ENCODE measurements around the gene KCNQ2. TPM values are rescaled to one million over a fixed set of nuclear protein-coding genes. Genes with fewer than 3 reads are reported as not detected.

The KCNQ2 gene
- total RNA-seq, 4 donors from 2014 or later = not detected

GRCh38 chr20:63497946-63498935 is 25.8 kb upstream of the KCNQ2 start:
- peaks cover 0 to 25% (median 7%) of the 10 kb centered on the region in 4 donors for H3K4me1 ChIP-seq
- H3K27me3 ChIP-seq = peaks cover 0 to 84% of the 10 kb centered on the region in 2 donors
- DNase-seq (ENCODE audit: low spot score in 2 of 2) = no peak
- H3K9me3 ChIP-seq = no peaks in the 10 kb centered on the region
- no peaks in the 10 kb centered on the region for H3K36me3 ChIP-seq
- H3K27ac ChIP-seq = no peak overlapping the region
- TF ChIP-seq EP300 (IDR thresholded peaks at IDR 0.05) = no peak
- TF ChIP-seq, protein P1, sequence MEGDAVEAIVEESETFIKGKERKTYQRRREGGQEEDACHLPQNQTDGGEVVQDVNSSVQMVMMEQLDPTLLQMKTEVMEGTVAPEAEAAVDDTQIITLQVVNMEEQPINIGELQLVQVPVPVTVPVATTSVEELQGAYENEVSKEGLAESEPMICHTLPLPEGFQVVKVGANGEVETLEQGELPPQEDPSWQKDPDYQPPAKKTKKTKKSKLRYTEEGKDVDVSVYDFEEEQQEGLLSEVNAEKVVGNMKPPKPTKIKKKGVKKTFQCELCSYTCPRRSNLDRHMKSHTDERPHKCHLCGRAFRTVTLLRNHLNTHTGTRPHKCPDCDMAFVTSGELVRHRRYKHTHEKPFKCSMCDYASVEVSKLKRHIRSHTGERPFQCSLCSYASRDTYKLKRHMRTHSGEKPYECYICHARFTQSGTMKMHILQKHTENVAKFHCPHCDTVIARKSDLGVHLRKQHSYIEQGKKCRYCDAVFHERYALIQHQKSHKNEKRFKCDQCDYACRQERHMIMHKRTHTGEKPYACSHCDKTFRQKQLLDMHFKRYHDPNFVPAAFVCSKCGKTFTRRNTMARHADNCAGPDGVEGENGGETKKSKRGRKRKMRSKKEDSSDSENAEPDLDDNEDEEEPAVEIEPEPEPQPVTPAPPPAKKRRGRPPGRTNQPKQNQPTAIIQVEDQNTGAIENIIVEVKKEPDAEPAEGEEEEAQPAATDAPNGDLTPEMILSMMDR (IDR thresholded peaks at IDR 0.05) = no peak
- no peak for TF ChIP-seq POLR2A (IDR thresholded peaks at IDR 0.05)
- 9 to 20% methylated on average over 7 to 38 of the region's 60 CpGs for WGBS, 2 donors
- peak overlapping the region in 1 of 4 donors; percentile 46 for H3K4me3 ChIP-seq

DNA sequence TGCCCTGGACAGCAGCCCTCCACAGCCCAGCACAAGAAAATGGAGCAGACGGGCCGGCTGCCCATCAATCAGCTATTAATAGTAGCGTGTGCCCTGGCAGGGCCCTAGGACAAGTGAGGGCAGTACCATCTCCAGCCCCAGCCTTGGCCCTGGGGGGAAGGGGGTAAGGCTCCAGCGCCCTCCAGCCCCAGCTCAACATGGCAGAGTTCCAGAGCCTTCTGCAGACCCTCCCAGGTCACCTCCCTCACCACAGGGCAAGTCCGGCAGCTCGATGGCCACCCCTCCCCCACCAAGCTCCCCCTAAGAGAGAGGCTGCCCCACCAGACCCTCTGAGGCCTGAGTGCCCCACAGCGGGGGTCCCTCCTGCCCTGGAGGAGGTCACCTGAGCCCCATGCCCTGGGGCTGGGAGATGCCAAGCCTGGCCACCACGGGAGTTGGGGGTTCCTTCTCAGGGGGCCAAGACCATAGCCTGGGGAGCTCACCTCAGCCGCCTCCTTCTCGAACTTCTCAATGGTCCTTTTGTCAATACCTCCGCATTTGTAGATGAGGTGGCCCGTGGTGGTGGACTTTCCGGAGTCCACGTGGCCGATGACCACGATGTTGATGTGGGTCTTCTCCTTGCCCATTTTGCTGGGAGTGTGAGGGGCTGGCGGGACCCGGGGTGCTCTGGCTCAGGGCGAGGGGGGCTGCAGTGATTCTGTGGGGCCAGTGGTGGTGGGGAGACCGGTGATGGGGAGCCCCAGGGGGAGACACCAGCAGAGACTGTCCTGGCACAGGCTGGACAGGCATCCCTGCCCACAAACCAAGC is 24.9 kb upstream of the KCNQ2 start:
- Histone ChIP-seq H3K36me3 (no peaks in the 10 kb centered on the region), H3K27ac (no peak overlapping the region), H3K9me3 (no peaks in the 10 kb centered on the region), H3K4me3 (no peak overlapping the region), H3K27me3 (peaks cover 0 to 75% of the 10 kb centered on the region in 2 donors), H3K4me1 (peaks cover 0 to 25% (median 7%) of the 10 kb centered on the region in 4 donors)
- DNase-seq (ENCODE audit: low spot score in 2 of 2) = no peak
- WGBS, 2 donors = 62 to 70% methylated on average over 15 to 17 of the region's 20 CpGs
- TF ChIP-seq, protein P1 (IDR thresholded peaks at IDR 0.05) = no peak
- TF ChIP-seq POLR2A (IDR thresholded peaks at IDR 0.05) (no peak), EP300 (IDR thresholded peaks at IDR 0.05) (no peak)

- peaks cover 0 to 25% (median 7%) of the 10 kb centered on the region in 4 donors for H3K4me1 ChIP-seq
- 45 to 64% methylated on average over 9 to 13 of the region's 16 CpGs for WGBS, 2 donors
- H3K9me3 ChIP-seq = no peaks in the 10 kb centered on the region
- DNase-seq (ENCODE audit: low spot score in 2 of 2) = no peak
- H3K4me3 ChIP-seq = peak overlapping the region in 3 of 4 donors; percentile 14 to 36 (median 19)
- no peaks in the 10 kb centered on the region for H3K36me3 ChIP-seq
- TF ChIP-seq EP300 (IDR thresholded peaks at IDR 0.05) (no peak), POLR2A (IDR thresholded peaks at IDR 0.05) (no peak)
- TF ChIP-seq, protein P1 (IDR thresholded peaks at IDR 0.05) = no peak
- peaks cover 0 to 68% of the 10 kb centered on the region in 2 donors for H3K27me3 ChIP-seq
- no peak overlapping the region for H3K27ac ChIP-seq
Measured at GRCh38 chr20:63496596-63497120, 24.2 kb upstream of the KCNQ2 start.

- Histone ChIP-seq H3K27me3 (peaks cover 0 to 68% of the 10 kb centered on the region in 2 donors), H3K36me3 (no peaks in the 10 kb centered on the region), H3K4me1 (peaks cover 0 to 25% (median 7%) of the 10 kb centered on the region in 4 donors), H3K4me3 (peak overlapping the region in 3 of 4 donors; percentile 14 to 36 (median 19)), H3K27ac (no peak overlapping the region), H3K9me3 (no peaks in the 10 kb centered on the region)
- TF ChIP-seq POLR2A (IDR thresholded peaks at IDR 0.05) (no peak), EP300 (IDR thresholded peaks at IDR 0.05) (no peak)
- TF ChIP-seq, protein P1 (IDR thresholded peaks at IDR 0.05) = peak; percentile 89 to 94 (median 92)
- 22 to 37% methylated on average over 31 to 48 of the region's 48 CpGs for WGBS, 2 donors
- DNase-seq (ENCODE audit: low spot score in 2 of 2) = peak; percentile 36 to 65
Measured at GRCh38 chr20:63495741-63496595, 23.5 kb upstream of the KCNQ2 start.
